ENCODE data around the gene WDR82.

WDR82 gene

DNA sequence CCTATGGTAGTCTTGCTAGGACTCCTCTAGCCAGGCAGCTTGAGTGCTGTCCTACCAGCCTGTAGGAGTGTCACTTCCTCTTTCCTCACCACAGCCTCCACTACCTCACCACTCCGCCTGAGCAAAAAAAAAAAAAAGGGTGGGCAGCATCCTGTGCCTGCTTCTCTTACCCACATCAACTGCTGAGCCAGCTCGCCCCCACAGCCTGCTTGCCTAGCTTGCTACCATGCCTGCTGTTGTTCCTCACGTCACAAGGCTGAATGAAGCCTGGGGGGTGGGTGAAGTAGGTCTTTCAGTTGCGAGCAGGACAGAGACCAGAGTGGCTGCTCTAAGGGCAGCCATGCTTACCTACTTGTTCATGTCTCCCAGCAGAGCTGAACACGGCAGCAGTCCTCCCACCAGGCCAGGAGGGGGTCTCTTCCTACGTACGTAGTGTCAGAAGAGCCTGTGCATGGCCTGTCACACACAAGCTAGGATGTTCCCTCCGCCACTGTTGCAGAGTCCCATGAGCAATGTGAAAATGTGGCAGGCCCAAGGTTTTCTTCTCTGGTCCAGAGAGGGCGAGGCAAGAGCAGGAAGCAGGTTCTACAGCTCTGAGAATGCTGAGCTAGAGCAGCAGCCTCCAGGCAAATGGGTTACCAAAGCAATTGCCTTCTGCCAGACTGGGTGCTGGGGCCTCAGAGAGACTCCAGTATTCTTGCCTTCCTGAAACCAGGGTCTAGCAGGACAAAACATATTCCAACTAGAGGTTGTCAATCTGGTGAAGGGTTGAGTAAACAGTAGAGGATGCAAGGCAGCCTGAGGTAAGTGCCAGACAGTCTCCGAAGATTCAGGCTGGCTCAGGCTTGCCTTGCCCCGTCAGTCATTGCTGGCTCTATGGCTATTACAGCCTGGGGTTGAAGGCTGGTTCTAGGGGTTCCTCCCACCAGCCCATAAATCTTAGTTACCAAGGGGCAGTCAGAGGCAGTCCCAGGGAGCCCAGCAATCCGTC lies 24.8 kb downstream of the WDR82 start:
- DNase-seq, result no peak

DNA sequence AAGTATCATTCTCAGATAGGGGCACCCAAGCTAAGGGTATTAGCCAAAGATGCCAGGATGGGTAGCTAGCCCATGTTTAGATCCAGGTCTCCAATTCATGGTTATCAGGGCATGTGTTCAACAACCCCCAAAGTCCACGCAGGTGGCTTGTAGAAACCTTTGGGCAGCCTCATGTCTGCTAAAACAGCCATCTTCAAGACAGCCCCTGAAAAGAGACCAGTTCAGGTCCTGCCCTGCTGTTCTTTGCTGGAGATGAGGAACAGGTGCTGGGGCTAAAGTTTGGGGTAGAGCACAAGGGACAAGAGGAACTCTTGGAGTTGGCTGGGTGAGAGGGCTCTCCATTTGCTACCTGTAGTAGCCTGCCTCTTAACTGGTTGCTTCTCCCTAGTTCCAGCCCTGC lies 28.3 kb downstream of the WDR82 start:
- DNase-seq, result no peak

DNA sequence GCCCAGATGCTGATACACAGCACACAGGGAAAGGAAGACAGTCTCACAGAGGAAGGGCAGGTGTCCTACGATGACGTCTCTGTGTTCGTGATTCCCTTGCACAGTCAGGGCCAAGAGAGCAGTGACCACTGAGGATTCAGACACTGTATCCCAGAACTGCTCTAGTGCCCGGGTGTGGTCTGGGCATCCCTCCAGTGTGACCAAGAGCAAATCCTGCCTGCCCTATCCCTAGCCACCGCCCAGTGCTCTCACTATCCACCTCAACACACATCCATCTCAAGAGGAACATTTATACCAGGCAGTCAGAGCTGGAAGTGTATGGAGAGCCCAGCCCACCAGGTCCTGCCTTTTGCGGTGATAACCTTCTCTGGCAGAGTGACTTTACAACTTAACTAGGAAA lies 28.8 kb downstream of the WDR82 start:
- DNase-seq, result no peak

DNA sequence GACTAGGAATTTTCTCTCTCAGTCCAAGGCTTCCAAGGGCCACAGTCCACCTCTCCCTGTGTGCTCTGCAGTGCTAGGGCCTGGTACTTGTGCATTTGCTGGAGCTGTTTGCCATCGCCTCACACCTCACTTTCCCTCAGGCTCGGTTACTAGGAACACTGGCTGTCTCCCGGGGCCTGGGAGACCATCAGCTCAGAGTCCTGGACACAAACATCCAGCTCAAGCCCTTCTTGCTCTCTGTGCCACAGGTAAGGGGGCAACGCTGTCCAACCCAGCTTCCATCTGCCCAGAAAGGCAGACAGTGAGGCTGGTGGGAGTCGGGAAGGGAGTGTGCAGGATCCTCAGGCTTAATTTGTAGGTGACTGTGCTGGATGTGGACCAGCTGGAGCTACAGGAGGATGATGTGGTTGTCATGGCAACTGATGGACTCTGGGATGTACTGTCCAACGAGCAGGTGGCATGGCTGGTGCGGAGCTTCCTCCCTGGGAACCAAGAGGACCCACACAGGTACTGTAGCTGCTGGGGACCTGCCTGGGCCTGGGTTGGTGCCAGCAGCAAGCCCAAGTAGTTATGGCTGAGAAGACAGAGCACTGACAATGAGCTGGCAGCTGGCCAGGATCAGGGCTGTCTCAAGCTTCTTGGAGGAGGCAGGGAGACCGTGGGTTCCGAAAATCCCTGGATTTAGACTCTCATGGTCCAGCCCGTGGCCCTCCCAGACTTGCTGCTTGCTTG lies 29.5 kb downstream of the WDR82 start:
- no peak for DNase-seq

DNA sequence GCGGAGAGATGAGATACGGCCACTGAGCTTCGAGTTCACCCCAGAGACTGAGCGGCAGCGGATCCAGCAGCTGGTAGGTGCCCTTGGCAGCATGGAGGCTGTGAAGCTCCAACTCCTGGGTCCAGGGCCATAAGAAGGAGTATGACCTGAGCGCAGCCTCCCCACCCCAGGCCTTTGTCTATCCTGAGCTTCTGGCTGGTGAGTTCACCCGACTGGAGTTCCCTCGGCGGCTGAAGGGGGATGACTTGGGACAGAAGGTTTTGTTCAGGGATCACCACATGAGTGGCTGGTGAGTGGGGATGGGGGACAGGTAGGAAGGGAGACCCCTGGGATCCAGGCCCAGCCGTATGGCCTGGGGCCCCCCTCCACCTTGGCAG lies 30.3 kb downstream of the WDR82 start:
- DNase-seq, result no peak

DNA sequence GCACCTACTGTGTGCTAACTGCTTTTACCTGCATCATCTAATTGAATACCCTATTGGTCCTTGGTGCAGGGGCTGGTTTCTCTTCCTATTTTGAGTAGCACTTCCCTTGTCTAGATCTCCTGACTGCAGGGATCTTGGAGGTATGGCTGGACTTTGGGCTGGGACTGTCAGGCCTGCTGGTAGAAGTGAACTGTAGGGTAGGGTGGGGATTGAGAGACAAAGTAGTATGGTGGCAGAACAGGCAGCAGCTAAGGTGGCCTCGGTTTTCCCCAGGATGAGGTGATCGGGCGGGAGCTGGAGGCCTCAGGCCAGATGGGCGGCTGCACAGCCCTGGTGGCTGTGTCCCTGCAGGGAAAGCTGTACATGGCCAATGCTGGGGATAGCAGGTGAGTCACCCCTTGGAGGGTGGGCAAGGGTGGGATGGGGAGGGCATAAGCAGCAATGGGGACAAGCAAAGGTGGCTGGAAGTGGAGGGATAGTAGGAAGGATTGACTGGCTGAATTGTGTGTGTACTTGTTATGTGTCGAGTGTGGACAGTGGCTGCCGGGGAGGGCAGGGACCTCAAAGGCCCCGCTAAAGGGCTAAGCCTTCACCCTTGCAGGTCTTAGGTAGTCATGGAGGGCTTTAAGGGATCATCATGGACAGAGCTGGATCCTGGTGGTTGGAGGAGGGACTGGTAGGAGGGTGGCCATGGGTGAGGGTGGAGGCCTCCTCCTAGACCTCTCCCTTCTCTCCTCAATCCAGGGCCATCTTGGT lies 30.9 kb downstream of the WDR82 start:
- DNase-seq, result no peak

DNA sequence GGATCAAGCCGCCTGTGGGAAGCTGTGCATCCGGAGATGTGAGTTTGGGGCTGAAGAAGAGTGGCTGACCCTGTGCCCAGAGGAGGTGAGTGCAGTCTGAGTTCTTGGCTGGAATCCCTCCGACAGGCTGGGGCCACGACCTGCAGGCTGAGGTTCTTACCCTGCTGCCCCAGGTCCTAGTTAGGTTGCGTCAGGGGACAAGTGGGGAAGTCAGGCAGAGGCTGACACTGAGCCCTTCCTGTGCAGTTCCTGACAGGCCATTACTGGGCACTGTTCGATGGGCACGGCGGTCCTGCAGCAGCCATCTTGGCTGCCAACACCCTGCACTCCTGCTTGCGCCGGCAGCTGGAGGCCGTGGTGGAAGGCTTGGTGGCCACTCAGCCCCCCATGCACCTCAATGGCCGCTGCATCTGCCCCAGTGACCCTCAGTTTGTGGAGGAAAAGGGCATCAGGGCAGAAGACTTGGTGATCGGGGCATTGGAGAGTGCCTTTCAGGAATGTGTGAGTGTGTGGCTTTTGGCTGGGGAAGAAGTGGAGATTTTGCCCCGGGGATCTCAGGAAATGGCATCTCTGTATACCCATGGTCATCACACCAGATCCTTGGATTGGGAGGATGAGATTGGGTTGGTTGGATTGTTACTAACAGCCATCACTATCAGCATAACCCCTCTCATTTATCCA lies 31.6 kb downstream of the WDR82 start:
- no peak for DNase-seq

DNA sequence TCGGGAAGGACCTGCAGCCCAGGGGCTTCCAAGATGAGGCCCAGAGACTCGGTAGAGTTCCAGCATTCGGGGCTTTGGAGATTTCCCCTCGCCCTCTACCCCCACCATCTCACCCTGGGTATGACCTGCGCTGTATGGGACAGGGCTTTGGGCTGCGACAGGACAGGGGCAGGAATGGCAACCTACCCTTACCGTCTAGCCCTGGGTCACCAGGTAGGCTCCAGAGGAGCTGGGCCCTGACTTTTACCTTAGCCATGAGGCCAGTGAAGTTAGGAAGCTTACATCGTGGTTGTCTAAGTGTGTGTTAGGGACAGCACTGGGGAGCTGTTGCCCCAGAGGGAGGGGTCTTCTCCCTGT lies 32.2 kb downstream of the WDR82 start:
- no peak for DNase-seq

DNA sequence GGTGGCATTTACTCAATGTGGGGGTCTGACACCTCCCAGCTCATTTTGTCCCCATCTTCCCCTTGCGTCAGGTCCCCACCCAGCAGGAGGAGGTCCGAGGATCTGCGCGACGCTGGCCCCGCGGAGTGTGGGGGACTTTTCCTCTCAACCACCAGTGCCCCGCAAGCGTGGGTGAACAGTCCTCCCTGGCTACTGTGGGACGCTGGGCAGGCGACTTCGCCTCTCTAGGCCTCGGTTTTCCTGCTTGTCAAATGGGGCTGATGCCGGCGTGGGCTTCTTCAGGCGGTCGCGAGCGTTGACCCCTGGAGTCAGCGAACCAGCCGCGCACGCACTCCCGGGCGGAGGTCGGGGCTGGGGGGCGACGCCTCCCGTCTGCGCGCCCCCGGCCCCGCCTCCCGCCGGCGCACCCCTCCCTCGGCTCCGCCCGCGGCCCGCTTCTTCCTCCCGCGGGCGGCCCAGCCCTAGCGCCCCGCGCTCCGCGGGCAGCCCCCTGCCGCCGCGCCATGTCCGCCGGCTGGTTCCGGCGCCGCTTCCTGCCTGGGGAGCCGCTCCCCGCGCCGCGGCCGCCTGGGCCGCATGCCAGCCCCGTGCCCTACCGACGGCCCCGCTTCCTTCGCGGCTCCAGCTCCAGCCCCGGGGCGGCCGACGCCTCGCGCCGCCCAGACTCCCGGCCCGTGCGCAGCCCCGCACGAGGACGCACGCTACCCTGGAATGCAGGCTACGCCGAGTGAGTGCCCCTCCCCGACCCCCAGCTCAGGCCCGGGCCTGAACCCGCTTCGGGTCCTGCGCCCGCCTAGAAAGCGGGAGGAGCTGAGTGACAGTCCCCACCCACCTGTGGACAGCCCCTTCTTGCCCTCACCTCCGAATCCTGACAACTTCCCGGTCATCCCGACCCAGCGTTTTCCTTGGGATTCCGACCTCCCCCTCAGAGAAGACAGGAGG lies 32.9 kb downstream of the WDR82 start, which contains the start of gene PPM1M:
Gene PPM1M, plus strand, starts transcription at position 438 of the 942 bp plus-strand sequence. Its CDS starts 66 bp downstream, at position 504.
- DNase-seq, result no peak

DNA sequence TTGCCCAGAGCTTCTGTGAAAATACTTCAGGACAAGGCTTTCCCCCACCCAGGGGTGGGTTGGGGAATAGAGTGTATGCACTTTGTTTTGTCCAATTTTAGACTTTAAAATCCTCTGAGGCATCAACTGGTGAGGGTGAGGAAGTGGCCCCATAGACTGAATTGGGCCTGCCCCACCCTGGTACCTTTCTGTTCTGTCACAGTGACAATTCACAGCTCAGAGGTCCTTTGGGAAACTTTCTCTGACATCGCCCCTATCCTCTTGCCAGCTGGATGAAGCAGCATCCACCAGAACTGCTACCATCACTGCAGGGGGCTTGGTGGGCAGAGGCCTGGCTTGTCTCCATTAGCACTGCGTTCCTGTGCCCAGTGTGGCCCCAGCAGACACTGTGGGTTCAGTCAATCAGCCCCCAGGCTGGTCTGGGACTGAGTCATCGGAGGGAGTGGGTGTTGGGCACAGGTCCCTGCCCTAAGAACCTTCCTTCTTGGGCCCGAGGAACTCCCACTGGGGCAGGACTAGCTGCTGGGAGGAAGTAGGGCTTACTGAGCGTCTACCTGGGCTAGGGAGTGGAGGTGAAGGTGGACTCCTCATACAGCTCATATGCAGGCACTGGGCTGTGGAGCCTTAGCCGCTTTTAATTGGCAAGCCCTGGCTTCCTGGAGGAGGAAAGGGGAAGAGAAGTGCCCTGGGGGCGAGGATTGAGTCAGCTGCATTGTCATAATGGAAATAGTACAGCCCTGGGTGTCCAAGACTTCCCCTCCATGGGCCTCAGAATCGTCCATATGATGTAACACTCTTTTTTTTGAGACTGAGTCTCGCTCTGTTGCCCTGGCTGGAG lies 34.4 kb downstream of the WDR82 start:
- no peak for DNase-seq

DNA sequence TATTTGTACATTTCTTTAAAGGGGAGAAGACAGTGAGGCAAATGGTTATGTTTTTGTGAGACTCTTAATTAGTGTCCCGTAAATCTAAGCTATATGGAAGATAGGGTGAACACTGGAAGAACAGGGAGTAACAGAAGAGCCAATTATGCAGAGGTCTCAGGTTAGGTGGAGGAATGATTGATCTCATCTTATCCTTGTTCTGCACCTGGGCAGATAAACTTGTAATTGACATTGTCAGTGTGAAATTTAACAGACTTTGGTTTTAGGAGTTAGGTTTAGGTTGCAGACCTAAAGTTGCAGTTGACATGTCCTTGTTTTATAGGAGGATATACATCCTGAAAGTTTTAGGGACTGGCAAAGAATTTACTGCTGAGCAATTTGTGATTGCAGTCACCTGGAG lies 36.4 kb downstream of the WDR82 start:
- no peak for DNase-seq

DNA sequence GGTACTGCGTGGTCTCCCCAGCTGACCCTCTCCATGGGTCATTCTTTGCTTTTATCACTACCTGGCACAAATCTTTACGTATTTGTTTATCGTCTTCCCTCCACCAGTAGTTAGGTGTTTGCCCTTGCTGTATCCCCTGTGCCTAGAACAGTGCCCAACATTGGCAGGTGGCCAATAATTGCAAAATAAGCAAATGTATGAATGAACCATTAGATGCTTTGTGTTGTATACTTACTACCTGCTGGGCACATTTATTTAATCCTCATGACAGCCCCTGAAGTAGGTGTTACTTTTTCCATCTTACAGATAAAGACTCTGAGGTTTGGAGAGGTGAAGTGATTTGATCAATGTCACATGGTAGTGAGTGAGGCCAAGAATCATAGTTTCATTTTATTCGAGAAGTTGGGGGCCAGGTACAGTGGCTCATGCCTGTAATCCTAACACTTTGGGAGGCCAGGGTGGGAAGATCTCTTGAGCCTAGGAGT lies 37.5 kb downstream of the WDR82 start:
- DNase-seq, result no peak

DNA sequence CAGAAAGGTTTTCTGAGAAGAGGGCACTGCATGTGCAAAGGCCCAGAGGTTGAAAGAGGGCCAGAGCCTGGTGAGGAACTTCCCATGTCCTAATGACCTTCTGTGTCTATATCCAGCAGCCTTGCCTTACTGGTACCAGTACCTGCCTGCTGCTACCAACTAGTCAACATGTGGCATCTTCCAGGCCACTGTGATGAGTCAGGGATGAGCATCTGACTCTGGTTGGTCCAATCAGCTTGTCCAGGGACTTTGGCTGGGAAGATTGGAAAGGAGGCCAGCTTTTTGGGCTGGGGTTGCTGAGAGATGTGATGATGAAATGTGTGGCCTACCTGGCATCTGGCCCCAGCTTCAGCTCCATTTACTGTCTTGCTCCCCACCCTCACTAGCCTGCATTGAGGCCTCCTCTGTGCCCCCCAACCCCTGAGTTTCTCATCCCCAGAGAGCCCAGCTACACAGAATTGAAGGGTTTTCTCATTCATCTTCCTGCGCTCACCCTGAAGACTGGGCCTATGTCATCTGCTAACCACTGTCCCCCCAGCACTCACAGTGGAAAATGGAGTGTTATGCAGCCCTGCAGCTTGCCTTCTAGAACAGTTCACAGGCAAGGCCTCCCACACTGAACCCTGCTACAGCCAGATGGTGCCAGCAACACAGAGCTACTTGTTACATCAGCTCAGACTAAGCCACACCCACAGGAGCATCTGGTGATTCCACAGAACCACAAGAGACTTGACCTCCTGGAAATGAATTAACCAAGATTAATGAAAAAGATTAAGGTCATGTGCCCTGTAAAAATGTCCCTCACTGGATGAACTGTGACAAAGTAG lies 38.2 kb downstream of the WDR82 start:
- no peak for DNase-seq

DNA sequence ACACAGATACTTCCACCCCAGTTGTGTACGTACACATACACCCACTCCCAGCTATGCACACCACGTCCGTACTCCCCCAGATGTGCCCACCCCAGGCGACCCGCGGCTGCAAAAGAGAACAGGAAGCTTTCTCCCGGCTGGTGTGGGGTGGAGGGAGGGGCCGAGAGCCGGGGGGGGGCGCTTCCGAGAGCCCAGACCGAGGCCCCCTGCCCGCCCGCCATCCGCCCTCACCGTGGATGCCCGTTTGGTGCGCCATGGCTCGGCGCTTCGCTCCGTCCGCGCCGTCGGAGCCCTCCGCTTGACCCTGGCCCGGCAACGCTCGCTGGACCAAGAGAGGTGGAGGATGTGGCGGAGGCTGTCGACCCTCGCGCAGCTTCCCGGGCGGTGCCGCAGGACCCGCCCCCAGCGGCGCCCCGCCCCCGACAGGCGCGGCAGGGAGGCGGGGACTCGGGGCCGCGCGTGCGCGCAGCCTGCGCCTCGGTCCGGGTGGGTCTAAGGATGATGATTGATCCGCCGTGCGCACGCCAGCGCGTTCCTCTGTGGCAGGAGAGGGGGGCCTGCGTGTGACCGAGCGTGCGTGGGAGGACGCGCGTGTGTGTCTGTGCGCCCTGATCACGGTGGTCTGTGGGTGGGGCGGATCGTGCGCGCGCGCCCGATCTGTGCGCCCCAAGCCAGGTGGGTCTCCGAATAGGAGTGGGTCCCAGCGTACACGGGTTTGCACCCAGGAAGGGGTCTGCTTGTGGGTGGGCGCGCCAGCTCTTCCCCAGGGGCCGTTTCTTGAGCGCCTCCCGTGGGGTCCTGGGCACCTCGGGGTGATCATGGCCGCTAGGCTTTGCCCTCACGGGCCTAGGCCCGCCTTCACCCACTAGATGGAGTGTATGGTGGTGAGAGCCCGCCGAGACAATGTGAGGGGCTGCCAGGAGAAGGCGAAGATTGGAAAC lies 39.4 kb downstream of the WDR82 start, which contains the start of gene TWF2:
Gene TWF2, minus strand, starts transcription at position 398 of the 941 bp plus-strand sequence. Its CDS starts 142 bp downstream, at position 256.
- peak; percentile 28 for DNase-seq

DNA sequence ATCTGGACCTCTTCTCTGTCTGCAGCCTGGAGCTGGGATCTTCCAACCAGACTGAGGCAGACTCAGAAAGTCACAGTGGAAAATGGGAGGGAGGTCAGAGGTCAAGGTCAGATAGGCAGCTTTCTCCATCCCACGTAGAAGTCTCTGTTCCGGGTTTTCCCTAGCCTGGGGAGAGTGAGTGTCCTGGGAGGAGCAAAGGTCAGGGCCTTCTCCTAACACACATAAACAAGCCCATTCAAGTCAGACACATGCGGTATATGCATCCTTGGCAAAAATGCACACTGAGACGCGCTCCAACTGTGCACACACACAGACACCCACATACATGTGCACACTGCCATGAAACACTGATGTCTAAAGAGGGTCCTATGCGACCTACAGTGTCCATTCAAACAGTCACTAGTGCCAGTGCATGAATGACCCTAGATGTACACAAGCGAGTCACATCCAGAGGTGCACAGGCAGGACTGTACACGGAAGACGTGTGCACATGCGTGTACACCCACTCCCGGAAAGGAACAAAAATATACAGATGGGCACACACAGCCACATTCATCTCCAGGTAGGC lies 40.2 kb downstream of the WDR82 start:
- no peak for DNase-seq

DNA sequence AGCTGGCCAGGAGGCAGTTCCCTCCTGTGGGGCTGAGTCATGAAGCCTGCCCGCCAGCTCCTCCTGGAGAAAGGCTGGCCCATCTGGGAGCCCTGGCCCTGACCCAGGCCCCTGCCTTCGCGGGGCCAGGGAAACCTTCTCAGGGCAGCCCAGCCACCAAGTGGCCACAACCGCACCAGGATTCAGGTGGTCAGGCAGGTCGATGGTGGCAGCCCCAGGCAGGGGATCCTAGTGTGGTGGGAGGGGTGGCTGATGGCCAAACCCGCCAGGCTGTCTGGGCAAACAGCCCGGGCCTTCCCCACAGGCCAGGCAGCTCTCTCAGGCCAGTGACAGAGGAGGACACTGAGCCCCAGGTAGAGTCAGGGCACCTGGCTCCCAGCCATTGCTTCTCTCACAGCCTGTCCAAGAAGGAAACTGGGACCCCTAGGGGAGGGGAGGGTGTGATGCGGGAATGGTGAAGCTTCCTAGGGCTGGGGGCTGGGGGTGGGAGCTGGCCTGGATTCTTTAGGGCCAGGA lies 40.7 kb downstream of the WDR82 start:
- peak; percentile 61 for DNase-seq

DNA sequence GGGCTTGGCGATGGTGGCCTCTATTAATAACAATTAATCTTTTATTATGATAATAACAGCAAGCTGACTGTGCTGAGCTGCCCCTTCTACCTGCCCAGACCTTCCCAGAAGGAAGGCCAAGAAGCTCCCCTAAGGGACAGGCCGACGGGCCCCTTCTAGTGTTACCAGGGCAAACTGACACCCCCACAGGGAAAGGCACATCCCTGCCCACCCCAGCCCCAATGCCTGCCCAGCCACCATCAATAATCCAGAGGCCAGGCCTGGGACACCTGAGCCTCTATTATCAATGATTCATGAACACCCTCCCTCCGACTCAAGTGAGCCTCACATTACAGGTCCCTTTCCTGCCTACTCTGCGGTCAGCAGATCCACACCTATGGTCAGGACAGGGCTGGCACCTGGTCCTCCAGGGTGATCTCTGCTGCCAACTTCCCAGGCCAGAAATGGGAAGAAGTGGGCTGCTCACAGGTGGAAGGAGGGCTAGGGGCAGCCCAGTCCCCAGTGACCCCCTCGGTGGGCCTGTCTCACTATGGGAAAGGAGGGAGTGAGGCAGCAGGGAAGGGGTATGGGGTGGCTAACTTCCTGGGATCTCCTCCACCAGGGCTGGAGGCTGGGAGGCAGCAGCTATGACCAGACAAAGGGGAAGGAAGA lies 41.3 kb downstream of the WDR82 start:
- no peak for DNase-seq
